ENCODE measurements around the gene PMVK.

DNA sequence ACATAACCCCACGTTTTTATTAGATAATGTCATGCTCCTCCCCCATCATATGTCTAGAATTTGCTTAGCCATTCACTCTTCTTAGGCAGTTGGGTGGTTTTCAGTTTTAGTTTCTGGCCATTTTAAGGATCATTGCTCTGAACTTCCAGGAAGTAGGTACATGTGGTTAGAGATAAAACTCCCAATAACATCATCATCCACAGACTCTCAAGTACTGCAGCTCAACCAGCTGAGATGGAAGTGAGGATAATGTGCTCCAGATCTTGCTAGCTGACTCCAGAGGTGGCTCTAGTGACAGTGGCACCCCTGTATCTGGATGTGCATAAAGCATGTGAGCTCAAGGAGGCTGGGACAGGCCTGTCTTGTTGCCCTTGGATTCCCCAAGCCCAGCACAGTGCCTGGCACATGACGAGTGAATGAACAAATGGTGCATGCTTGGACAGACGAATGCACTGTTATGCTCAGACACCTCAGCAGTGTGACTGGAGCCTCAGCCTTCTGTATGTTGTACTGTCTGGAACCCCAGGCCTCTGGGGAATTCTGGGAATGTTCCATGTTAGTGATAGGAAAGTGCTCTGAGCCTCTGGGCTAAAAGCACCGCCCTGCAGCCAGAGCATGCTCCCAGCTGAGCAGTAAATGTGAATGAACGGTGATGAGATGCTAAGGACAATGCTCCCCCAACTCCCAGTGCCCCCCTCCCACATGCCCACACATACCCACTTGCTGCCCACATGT, 50.1 kb downstream of the PMVK start:
- TF ChIP-seq, protein P1, sequence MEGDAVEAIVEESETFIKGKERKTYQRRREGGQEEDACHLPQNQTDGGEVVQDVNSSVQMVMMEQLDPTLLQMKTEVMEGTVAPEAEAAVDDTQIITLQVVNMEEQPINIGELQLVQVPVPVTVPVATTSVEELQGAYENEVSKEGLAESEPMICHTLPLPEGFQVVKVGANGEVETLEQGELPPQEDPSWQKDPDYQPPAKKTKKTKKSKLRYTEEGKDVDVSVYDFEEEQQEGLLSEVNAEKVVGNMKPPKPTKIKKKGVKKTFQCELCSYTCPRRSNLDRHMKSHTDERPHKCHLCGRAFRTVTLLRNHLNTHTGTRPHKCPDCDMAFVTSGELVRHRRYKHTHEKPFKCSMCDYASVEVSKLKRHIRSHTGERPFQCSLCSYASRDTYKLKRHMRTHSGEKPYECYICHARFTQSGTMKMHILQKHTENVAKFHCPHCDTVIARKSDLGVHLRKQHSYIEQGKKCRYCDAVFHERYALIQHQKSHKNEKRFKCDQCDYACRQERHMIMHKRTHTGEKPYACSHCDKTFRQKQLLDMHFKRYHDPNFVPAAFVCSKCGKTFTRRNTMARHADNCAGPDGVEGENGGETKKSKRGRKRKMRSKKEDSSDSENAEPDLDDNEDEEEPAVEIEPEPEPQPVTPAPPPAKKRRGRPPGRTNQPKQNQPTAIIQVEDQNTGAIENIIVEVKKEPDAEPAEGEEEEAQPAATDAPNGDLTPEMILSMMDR (IDR thresholded peaks at IDR 0.05; ENCODE audit: poor library complexity) = no peak
- TF ChIP-seq EZH2phosphoT487 (IDR thresholded peaks at IDR 0.05; ENCODE audit: low read depth, severe bottlenecking, unreplicated experiment) (no peak), EZH2 (IDR thresholded peaks at IDR 0.05; ENCODE audit: borderline replicate concordance) (no peak)
